A673 (cell line): ENCODE data around the gene PDGFRB. TPM values are rescaled to one million over a fixed set of nuclear protein-coding genes. Genes with fewer than 3 reads are reported as not detected.

Experiments used
- BruUV-seq: library from RNA; stranded (reverse); fragments of 400-500 nt; replicated peaks from 2 replicates; lab custom pipeline; 2021; lab: Mats Ljungman, UMichigan
- CTCF ChIA-PET: fragments of 300-600 bp; sonication (Branson Sonifier 250); formaldehyde crosslinking; loops from one replicate; lab custom pipeline; 2022; ENCODE audit warnings: antibody characterized with exemption; lab: Charles Lee
- POLR2A ChIA-PET: fragments of 300-600 bp; sonication (Branson Sonifier 250); formaldehyde crosslinking; loops from one replicate; lab custom pipeline; 2022; ENCODE audit warnings: antibody characterized with exemption; ENCODE audit not compliant: low non-redundant PET; lab: Charles Lee
- DNase-seq: peaks from one replicate; pipeline ENCODE4 v3.0.0-alpha.2; 2015; ENCODE audit warnings: low spot score
- H3K27ac ChIP-seq: fragments of 200-600 bp; sonication (generic); 2 replicates; pipeline ENCODE4 v1.5.1; 2016; ENCODE audit warnings: mixed run types, low read depth, mild to moderate bottlenecking, mixed read lengths, antibody characterized with exemption, low read length; ENCODE audit not compliant: poor library complexity, severe bottlenecking
- H3K27me3 ChIP-seq: fragments of 200-600 bp; sonication (generic); replicated peaks from 2 replicates; pipeline ENCODE4 v1.6.1; 2017; ENCODE audit warnings: mixed run types, low read depth, mild to moderate bottlenecking, mixed read lengths, antibody characterized with exemption, low read length; ENCODE audit not compliant: insufficient read depth, poor library complexity
- H3K36me3 ChIP-seq: fragments of 200-600 bp; sonication (generic); 2 replicates; pipeline ENCODE4 v1.6.1; 2016; ENCODE audit warnings: mixed run types, mild to moderate bottlenecking, mixed read lengths, antibody characterized with exemption, low read length; ENCODE audit not compliant: insufficient read depth, poor library complexity, severe bottlenecking
- H3K4me1 ChIP-seq: fragments of 200-600 bp; sonication (generic); 2 replicates; pipeline ENCODE4 v1.6.1; 2017; ENCODE audit warnings: mixed run types, mild to moderate bottlenecking, mixed read lengths, antibody characterized with exemption, low read length; ENCODE audit not compliant: insufficient read depth, poor library complexity, severe bottlenecking
- H3K4me3 ChIP-seq: fragments of 200-600 bp; sonication (generic); 2 replicates; pipeline ENCODE4 v1.5.1; 2016; ENCODE audit warnings: low read depth, mixed run types, mild to moderate bottlenecking, mixed read lengths, low read length; ENCODE audit not compliant: poor library complexity, severe bottlenecking
- H3K9me3 ChIP-seq: fragments of 200-600 bp; sonication (generic); 2 replicates; pipeline ENCODE4 v1.6.1; 2016; ENCODE audit warnings: mixed run types, low read depth, mild to moderate bottlenecking, mixed read lengths, antibody characterized with exemption, low read length; ENCODE audit not compliant: poor library complexity, severe bottlenecking
- CTCF ChIP-seq: fragments of 300-800, 200-600 bp; sonication (generic); conservative IDR thresholded peaks from 2 replicates; pipeline ENCODE4 v1.5.1; 2017; ENCODE audit warnings: low read depth, mild to moderate bottlenecking, antibody characterized with exemption, low read length, moderate library complexity, mixed read lengths
- EZH2 ChIP-seq: fragments of 200-600 bp; sonication (generic); IDR thresholded peaks from 2 replicates; pipeline ENCODE4 v1.6.1; 2017; ENCODE audit warnings: borderline replicate concordance, low read depth, mild to moderate bottlenecking, mixed read lengths, antibody characterized with exemption, low read length; ENCODE audit not compliant: poor library complexity, severe bottlenecking
- intact Hi-C: fragments of 100-400 bp; cut with micrococcal nuclease; formaldehyde crosslinking; loops from one replicate; pipeline ENCODE4 v1.10.0; 2022; ENCODE audit not compliant: unreplicated experiment
- total RNA-seq: library from RNA; stranded (reverse); gene quantifications from 2 replicates; pipeline ENCODE4 v1.2.3, GENCODE V29; 2021

PDGFRB gene
- total RNA-seq, 1 experiment from 2014 or later, result 25.9 TPM

- POLR2A ChIA-PET, result no interaction called here
- Histone ChIP-seq H3K36me3 (peaks cover 7% of the 10 kb centered on the region), H3K27me3 (no peaks in the 10 kb centered on the region), H3K9me3 (no peaks in the 10 kb centered on the region), H3K4me1 (peaks cover 4% of the 10 kb centered on the region), H3K4me3 (no peak overlapping the region), H3K27ac (no peak overlapping the region)
- no peak for DNase-seq
- no TSS peak for BruUV-seq
- no peak for TF ChIP-seq CTCF
- no peak for TF ChIP-seq EZH2
- intact Hi-C loops, result loop anchor here (10.0 kb wide), 1 partner anchor 280 kb away; no protein-coding TSS in a partner anchor
- CTCF ChIA-PET, result no interaction called here
These were observed 40.8 kb downstream of the PDGFRB start for GRCh38 chr5:150114773-150115408.

- Histone ChIP-seq H3K27ac (no peak overlapping the region), H3K9me3 (no peaks in the 10 kb centered on the region), H3K4me1 (peaks cover 9% of the 10 kb centered on the region), H3K4me3 (no peak overlapping the region), H3K36me3 (peaks cover 7% of the 10 kb centered on the region), H3K27me3 (no peaks in the 10 kb centered on the region)
- CTCF ChIA-PET, result no interaction called here
- no peak for DNase-seq
- TF ChIP-seq CTCF (no peak), EZH2 (no peak)
- intact Hi-C loops, result loop anchor here (10.0 kb wide), 1 partner anchor 279 kb away; no protein-coding TSS in a partner anchor
- no TSS peak for BruUV-seq
- POLR2A ChIA-PET, result no interaction called here
These were observed 41.5 kb downstream of the PDGFRB start for GRCh38 chr5:150114102-150114641.

- no peak for DNase-seq
- H3K4me1 ChIP-seq, result peaks cover 11% of the 10 kb centered on the region
- POLR2A ChIA-PET, result no interaction called here
These were observed 42.4 kb downstream of the PDGFRB start for GRCh38 chr5:150113047-150113744.

More at GRCh38 chr5:150113047-150113744, 42.4 kb downstream of the PDGFRB start:
- Histone ChIP-seq H3K27me3 (no peaks in the 10 kb centered on the region), H3K9me3 (no peaks in the 10 kb centered on the region), H3K4me3 (no peak overlapping the region), H3K36me3 (peaks cover 7% of the 10 kb centered on the region), H3K27ac (no peak overlapping the region)
- CTCF ChIA-PET, result no interaction called here
- intact Hi-C loops, result loop anchor here (10.0 kb wide), 1 partner anchor 278 kb away; no protein-coding TSS in a partner anchor
- BruUV-seq, result no TSS peak
- TF ChIP-seq CTCF, result no peak
- no peak for TF ChIP-seq EZH2
